CD4-positive, CD25-positive, alpha-beta regulatory T cell (primary cell): ENCODE data around the gene ATF5. TPM values are rescaled to one million over a fixed set of nuclear protein-coding genes. Genes with fewer than 3 reads are reported as not detected.
"Not testable (repeated sequence)": the region's sequence is repeated elsewhere in the genome, so short reads cannot be mapped to it uniquely, and the experiment has no call there.

Experiments used
- ATAC-seq, 2 donors: fragments of 150-1000 bp; cut with Tn5 transposase; one replicate each; pipeline ENCODE4 v1.10.0; 2021; ENCODE audit warnings: low read depth in 2 of 2, moderate number of reproducible peaks in 2 of 2, moderate library complexity in 1 of 2
- DNase-seq, 3 donors: peaks; one replicate each; pipeline versions ENCODE4 v3.0.0 to v3.0.0-alpha.2; 2012 to 2022; ENCODE audit warnings: mixed read lengths in 1 of 3
- H3K27ac ChIP-seq: one replicate; pipeline ENCODE4 v1.7.0; 2013; ENCODE audit warnings: mild to moderate bottlenecking, low read length; ENCODE audit not compliant: insufficient read depth, poor library complexity, severe bottlenecking
- H3K27me3 ChIP-seq: one replicate; pipeline ENCODE4 v1.7.0; 2013; ENCODE audit warnings: low read length; ENCODE audit not compliant: control insufficient read depth, insufficient read depth
- H3K36me3 ChIP-seq: one replicate; pipeline ENCODE4 v1.7.0; 2013; ENCODE audit warnings: mild to moderate bottlenecking, low read length, moderate library complexity; ENCODE audit not compliant: control insufficient read depth, insufficient read depth
- H3K4me1 ChIP-seq: 2 replicates; pipeline ENCODE4 v1.7.0; 2013; ENCODE audit warnings: mild to moderate bottlenecking, low read length; ENCODE audit not compliant: insufficient read depth, control insufficient read depth, poor library complexity, severe bottlenecking
- H3K4me3 ChIP-seq: one replicate; pipeline ENCODE4 v1.7.0; 2013; ENCODE audit warnings: low read depth, mild to moderate bottlenecking, low read length, moderate library complexity
- H3K9me3 ChIP-seq, 2 experiments: 1 replicate in 1 of 2; 2 replicates in 1 of 2; pipeline ENCODE4 v1.7.0; 2013; ENCODE audit warnings: low read length in 2 of 2, mild to moderate bottlenecking in 1 of 2, moderate library complexity in 1 of 2; ENCODE audit not compliant: control insufficient read depth in 2 of 2
- H3K27ac Mint-ChIP-seq, 3 donors: one replicate each; pipeline ENCODE4 v1.8.0; 2020 to 2022; ENCODE audit warnings: mild to moderate bottlenecking in 3 of 3, mixed read lengths in 3 of 3, moderate library complexity in 2 of 3
- H3K27me3 Mint-ChIP-seq: one replicate; pipeline ENCODE4 v1.8.0; 2022; ENCODE audit warnings: mild to moderate bottlenecking, mixed read lengths
- H3K36me3 Mint-ChIP-seq: one replicate; pipeline ENCODE4 v1.8.0; 2020; ENCODE audit warnings: mixed read lengths
- H3K4me1 Mint-ChIP-seq, 4 donors: one replicate each; pipeline ENCODE4 v1.8.0; 2020 to 2022; ENCODE audit warnings: mixed read lengths in 4 of 4, mild to moderate bottlenecking in 1 of 4
- H3K4me3 Mint-ChIP-seq, 4 donors: one replicate each; pipeline ENCODE4 v1.8.0; 2020 to 2022; ENCODE audit warnings: mild to moderate bottlenecking in 4 of 4, mixed read lengths in 4 of 4, moderate library complexity in 3 of 4
- H3K9me3 Mint-ChIP-seq, 7 donors: one replicate each; pipeline ENCODE4 v1.8.0; 2020 to 2022; ENCODE audit warnings: mixed read lengths in 7 of 7, mild to moderate bottlenecking in 3 of 7, moderate library complexity in 2 of 7
- polyA plus RNA-seq, 4 donors: library from polyadenylated mRNA; unstranded; fragments of 300-500 nt; fragmentation: Illumina TruSeq; gene quantifications; one replicate each; pipeline ENCODE4 v1.2.3, GENCODE V29; 2021
- total RNA-seq: library from RNA; stranded (reverse); gene quantifications from one replicate; pipeline ENCODE4 v1.2.3, GENCODE V29; 2022

The ATF5 gene
- total and polyA plus RNA-seq, 5 donors from 2014 or later, result 0.60 to 19.7 (median 1.2) TPM

- H3K27me3 Mint-ChIP-seq, result no peaks in the 10 kb centered on the region
- Histone ChIP-seq H3K27ac (peak overlapping the region; percentile 10), H3K27me3 (no peaks in the 10 kb centered on the region), H3K36me3 (peaks cover 52% of the 10 kb centered on the region), H3K4me3 (no peak overlapping the region), H3K4me1 (peaks cover 13% of the 10 kb centered on the region), H3K9me3 (no peaks in the 10 kb centered on the region)
- peaks cover 0 to 3% (median 0%) of the 10 kb centered on the region in 7 donors for H3K9me3 Mint-ChIP-seq
- peaks cover 6 to 58% (median 15%) of the 10 kb centered on the region in 4 donors for H3K4me1 Mint-ChIP-seq
- H3K27ac Mint-ChIP-seq, result peak overlapping the region in 1 of 3 donors; percentile 89
- ATAC-seq (peak in 1 of 2 donors; percentile 16), DNase-seq (no peak)
- H3K4me3 Mint-ChIP-seq, result peak overlapping the region in 1 of 4 donors; percentile 4
- peaks cover 15% of the 10 kb centered on the region for H3K36me3 Mint-ChIP-seq
These were observed 6.9 kb upstream of the ATF5 start for GRCh38 chr19:49921871-49922795.

GRCh38 chr19:49923055-49924003 lies 5.7 kb upstream of the ATF5 start:
- H3K4me3 Mint-ChIP-seq, result peak overlapping the region in 1 of 4 donors; percentile 38
- H3K4me1 Mint-ChIP-seq, result peaks cover 9 to 67% (median 25%) of the 10 kb centered on the region in 4 donors
- H3K9me3 ChIP-seq, result no peaks in the 10 kb centered on the region
- ATAC-seq (peak in 1 of 2 donors; percentile 38), DNase-seq (no peak)
- H3K36me3 Mint-ChIP-seq, result peaks cover 18% of the 10 kb centered on the region
- H3K9me3 Mint-ChIP-seq, result peaks cover 0 to 3% (median 0%) of the 10 kb centered on the region in 7 donors
- H3K27me3 Mint-ChIP-seq, result peaks cover 3% of the 10 kb centered on the region
- H3K4me1 ChIP-seq, result peaks cover 24% of the 10 kb centered on the region
- no peak overlapping the region for H3K4me3 ChIP-seq
- H3K36me3 ChIP-seq, result peaks cover 51% of the 10 kb centered on the region
- peak overlapping the region in 1 of 3 donors; percentile 63 for H3K27ac Mint-ChIP-seq
- H3K27ac ChIP-seq, result no peak overlapping the region
- H3K27me3 ChIP-seq, result no peaks in the 10 kb centered on the region

- Histone ChIP-seq H3K9me3 (no peaks in the 10 kb centered on the region), H3K36me3 (peaks cover 48% of the 10 kb centered on the region), H3K4me1 (peaks cover 30% of the 10 kb centered on the region), H3K27me3 (no peaks in the 10 kb centered on the region), H3K27ac (no peak overlapping the region), H3K4me3 (no peak overlapping the region)
- no peak overlapping the region for H3K27ac Mint-ChIP-seq
- peak overlapping the region in 1 of 4 donors; percentile 21 for H3K4me3 Mint-ChIP-seq
- ATAC-seq (no peak), DNase-seq (no peak)
- H3K9me3 Mint-ChIP-seq, result peaks cover 0 to 3% (median 0%) of the 10 kb centered on the region in 7 donors
- H3K27me3 Mint-ChIP-seq, result peaks cover 7% of the 10 kb centered on the region
- H3K4me1 Mint-ChIP-seq, result peaks cover 9 to 68% (median 32%) of the 10 kb centered on the region in 4 donors
- peaks cover 18% of the 10 kb centered on the region for H3K36me3 Mint-ChIP-seq
These were observed 4.8 kb upstream of the ATF5 start for GRCh38 chr19:49924004-49924880.

DNA sequence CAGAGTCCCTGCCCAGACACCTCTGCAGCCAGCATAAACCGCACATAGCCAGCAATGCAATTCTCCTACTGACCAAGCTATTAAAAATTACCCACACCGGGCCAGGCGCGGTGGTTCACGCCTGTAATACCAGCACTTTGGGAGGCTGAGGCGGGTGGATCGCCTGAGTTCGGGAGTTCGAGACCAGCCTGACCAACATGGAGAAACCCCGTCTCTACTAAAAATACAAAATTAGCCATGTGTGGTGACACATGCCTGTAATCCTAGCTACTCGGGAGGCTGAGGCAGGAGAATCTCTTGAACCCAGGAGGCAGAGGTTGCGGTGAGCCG lies 4.2 kb upstream of the ATF5 start:
- Mint-ChIP-seq H3K4me3 (peak overlapping the region in 2 of 4 donors; percentile 21 to 63), H3K4me1 (peaks cover 4 to 70% (median 34%) of the 10 kb centered on the region in 4 donors), H3K27me3 (peaks cover 13% of the 10 kb centered on the region), H3K36me3 (peaks cover 14% of the 10 kb centered on the region)
- not testable (repeated sequence) for H3K4me3 ChIP-seq, ATAC-seq, H3K9me3 Mint-ChIP-seq, H3K27me3 ChIP-seq, H3K27ac ChIP-seq, DNase-seq, H3K9me3 ChIP-seq, H3K27ac Mint-ChIP-seq
- peaks cover 33% of the 10 kb centered on the region for H3K4me1 ChIP-seq
- H3K36me3 ChIP-seq, result peaks cover 48% of the 10 kb centered on the region

DNA sequence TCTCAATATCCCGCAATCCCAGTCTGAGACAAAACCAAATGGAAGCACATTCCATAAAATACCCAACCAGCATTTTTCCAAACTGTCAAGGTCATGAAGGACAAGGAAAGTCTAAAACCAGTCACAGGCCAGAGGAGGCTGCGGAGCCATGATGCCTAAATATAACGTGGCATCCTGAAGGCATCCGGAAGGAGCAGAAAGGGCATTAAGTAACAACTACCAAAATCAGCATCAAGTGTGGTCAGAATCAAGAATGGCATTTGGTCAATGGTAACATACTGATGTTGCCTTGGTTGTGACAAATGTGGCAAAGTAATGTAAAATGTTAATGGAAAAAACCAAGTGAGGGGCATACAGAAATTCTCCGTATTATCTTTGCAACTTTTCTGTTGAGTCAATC lies 3.5 kb upstream of the ATF5 start:
- Histone ChIP-seq H3K4me1 (peaks cover 39% of the 10 kb centered on the region), H3K36me3 (peaks cover 47% of the 10 kb centered on the region), H3K9me3 (no peaks in the 10 kb centered on the region), H3K27me3 (no peaks in the 10 kb centered on the region), H3K27ac (no peak overlapping the region), H3K4me3 (no peak overlapping the region)
- Mint-ChIP-seq H3K9me3 (peaks cover 0 to 3% (median 0%) of the 10 kb centered on the region in 7 donors), H3K4me1 (peaks cover 4 to 74% (median 38%) of the 10 kb centered on the region in 4 donors), H3K27ac (no peak overlapping the region), H3K4me3 (peak overlapping the region in 3 of 4 donors; percentile 26 to 63 (median 60)), H3K36me3 (peaks cover 11% of the 10 kb centered on the region), H3K27me3 (peaks cover 16% of the 10 kb centered on the region)
- DNase-seq, result no peak
- no peak for ATAC-seq

DNA sequence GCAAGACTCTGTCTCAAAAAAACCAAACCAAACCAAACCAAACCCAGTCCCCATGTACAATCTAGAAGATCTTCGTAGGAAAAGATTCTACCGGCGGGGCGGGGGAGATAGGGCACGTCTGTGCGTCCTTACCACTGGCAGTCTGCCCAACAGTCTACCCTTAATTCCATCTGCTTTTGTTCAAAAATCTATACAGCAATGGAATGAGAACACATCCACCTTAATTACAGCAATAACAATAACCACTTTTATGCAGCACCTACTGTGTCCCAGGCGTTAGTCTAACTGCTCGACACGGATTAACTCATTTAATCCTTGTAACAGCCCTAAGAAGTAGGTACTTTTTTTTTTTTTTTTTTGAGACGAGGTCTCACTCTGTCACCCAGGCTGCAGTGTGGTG lies 2.5 kb upstream of the ATF5 start:
- Mint-ChIP-seq H3K27ac (peak overlapping the region in 1 of 3 donors; percentile 36), H3K4me1 (peaks cover 4 to 76% (median 41%) of the 10 kb centered on the region in 4 donors), H3K36me3 (peaks cover 9% of the 10 kb centered on the region), H3K9me3 (peaks cover 0 to 3% (median 0%) of the 10 kb centered on the region in 7 donors), H3K4me3 (peak overlapping the region in 2 of 4 donors; percentile 41 to 71), H3K27me3 (peaks cover 16% of the 10 kb centered on the region)
- Histone ChIP-seq H3K9me3 (no peaks in the 10 kb centered on the region), H3K27ac (no peak overlapping the region), H3K4me3 (no peak overlapping the region), H3K36me3 (peaks cover 42% of the 10 kb centered on the region), H3K27me3 (no peaks in the 10 kb centered on the region), H3K4me1 (peaks cover 42% of the 10 kb centered on the region)
- DNase-seq (no peak), ATAC-seq (no peak)
